ENCODE data around the gene RAB29.
A peak's percentile ranks its signal among the peaks of the same experiment; 100 is the strongest.

Gene RAB29

DNA sequence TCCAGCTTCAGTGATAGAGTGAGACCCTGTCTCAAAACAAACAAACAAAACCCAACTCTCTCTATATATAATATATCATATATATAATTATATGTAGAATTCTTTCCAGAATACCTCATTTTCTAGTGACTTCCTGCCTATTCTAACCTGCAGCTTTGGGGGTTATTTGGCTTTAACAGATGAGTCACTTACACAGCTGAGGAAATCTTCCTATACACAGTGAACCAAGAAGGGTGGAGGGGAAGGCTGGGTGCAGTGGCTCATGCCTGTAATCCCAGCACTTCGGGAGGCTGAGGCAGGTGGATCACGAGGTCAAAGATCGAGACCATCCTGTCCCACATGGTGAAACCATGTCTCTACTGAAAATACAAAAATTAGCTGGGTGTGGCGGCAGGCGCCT, 9.2 kb downstream of the RAB29 start:
- DNase-seq (ENCODE audit: low read depth in 1 of 2, low spot score in 1 of 2), result no peak

DNA sequence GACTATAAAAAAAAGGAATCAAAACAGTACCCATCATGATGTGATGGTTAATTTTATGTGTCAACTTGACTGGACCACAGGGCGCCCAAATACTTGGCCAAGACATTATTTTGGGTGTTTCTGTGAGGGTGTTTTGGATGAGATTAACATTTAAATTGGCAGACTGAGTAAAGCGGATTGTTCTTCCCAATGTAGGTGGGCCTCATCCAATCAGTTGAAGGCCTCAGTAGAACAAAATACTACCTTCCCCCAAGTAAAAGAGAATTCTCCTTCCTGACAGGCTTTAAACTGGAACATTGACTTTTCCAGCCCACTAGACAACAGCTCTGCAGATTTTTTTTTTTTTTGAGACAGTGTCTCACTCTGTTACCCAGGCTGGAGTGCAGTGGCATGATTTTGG, 10.7 kb downstream of the RAB29 start:
- no peak for DNase-seq (ENCODE audit: low read depth in 1 of 2, low spot score in 1 of 2)

DNA sequence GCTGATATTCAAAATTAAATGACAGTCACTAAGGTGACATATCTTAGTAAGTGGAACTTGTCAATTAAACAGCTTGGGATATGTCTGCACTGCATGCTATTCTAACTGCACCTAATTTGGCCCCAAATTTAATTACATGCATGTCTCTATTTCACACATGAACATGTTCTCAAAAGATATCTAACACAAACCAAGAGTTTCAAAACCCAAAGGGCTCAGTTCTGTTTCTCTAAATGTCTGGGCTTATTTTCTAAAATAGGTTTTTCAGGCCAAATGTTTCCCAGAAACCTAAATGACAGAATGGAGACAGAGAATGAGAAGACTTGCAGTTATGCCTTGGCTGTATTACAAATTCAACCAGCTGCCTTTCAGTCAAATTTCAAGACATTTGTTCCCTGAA, 11.3 kb downstream of the RAB29 start:
- DNase-seq (ENCODE audit: low read depth in 1 of 2, low spot score in 1 of 2), result no peak

GRCh38 chr1:205760606-205761005, 14.7 kb downstream of the RAB29 start:
- no peak for DNase-seq (ENCODE audit: low read depth in 1 of 2, low spot score in 1 of 2)

GRCh38 chr1:205756552-205756951, 18.7 kb downstream of the RAB29 start:
- no peak for DNase-seq (ENCODE audit: low read depth in 1 of 2, low spot score in 1 of 2)

- no peak for DNase-seq (ENCODE audit: low read depth in 1 of 2, low spot score in 1 of 2)
Observed at GRCh38 chr1:205754857-205755256, 20.4 kb downstream of the RAB29 start.

GRCh38 chr1:205751036-205751651, 24.1 kb downstream of the RAB29 start:
- DNase-seq (ENCODE audit: low read depth in 1 of 2, low spot score in 1 of 2), result no peak

GRCh38 chr1:205750138-205751035, 24.9 kb downstream of the RAB29 start, which contains the start of gene NUCKS1:
Gene NUCKS1 (minus strand): TSS chr1:205750182. CDS start chr1:205749973, 209 bp downstream.
- peak; percentile 82 to 97 for DNase-seq (ENCODE audit: low read depth in 1 of 2, low spot score in 1 of 2)

GRCh38 chr1:205749234-205750137, 25.8 kb downstream of the RAB29 start:
- DNase-seq (ENCODE audit: low read depth in 1 of 2, low spot score in 1 of 2), result peak; percentile 90 to 93

DNA sequence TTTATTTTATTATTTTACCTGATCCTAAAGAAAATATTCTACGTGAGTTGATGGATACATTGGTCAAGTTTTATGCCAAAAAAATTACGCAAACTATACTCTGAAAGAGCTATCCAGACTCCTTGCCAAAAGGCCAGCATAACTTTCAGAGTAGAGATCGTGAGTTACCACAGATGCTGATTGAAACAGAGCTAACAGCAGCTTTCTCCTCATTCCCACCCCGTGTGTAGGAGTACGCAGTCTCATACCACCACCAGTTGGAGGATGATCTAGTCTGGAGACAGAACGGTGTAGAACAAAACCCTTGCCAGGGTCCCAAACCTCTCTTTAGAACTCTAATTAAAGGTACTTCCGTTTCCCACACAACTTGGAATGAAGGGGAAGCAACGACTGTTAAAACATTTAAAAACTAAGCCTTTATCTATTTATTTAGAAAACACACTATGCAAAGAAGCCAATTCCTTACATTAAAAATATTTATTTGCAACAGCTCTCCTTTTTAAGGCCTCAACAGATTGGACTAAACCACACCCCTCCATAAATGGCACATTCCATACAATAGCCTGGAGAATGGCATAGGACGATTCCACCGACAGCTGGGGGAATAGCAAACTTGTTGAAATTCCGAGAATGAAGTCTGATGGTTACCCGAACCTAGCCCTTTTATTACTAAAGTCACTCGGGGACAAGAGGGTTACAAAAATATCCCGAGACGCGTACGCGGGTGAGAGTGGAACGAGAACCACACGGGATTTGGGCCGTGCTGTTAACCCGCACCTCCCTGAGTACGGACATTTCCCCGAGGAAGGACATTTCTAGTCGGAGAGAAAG, 26.7 kb downstream of the RAB29 start:
- DNase-seq (ENCODE audit: low read depth in 1 of 2, low spot score in 1 of 2), result peak in 1 of 2 donors; percentile 27

DNA sequence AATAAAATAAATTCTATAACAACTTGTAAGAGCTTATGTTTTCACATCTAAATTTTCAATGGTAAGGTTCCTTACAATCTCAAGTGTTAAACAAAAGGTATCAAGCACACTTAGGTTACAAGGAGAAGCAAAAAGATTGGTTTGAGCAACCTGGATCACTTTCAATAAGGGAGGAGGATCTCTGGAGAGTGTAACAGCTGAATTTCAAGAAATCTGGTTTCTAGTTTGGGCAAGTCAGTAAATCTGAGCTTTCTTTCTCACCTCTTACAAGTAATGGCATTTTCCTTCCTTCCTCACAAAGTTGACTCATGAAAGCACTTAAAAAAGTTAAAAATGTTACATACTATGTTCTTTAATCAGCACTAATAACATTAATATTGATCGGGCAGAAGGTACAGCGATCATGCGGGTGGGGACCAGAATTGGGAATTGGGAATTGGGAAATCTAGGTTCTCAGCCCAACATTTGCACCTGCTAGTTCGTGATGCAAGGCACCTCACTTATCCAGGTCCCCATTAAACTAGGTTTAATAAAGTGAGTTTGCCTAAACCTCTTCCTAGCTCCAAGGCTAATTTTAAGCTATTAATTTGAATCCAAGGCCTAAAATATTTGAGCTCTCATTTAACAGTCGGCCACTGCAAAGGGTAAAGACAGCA, 28.4 kb downstream of the RAB29 start:
- DNase-seq (ENCODE audit: low read depth in 1 of 2, low spot score in 1 of 2), result no peak

DNA sequence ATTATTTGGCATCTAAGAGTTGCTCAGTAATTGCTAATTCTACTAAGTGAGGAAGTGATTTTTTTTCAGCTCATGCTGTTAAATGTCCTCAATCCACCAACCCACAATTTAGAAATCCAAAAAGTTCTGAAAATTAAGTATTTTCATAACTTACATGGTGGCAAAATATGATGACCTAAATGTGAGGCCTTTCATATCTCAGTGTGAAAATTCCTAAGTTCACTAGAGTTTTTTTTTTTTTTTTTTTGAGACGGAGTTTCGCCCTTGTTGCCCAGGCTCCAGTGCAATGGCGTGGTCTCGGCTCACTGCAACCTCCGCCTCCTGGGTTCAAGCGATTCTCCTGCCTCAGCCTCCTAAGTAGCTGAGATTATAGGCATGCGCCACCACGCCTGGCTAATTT, 30.9 kb downstream of the RAB29 start:
- no peak for DNase-seq (ENCODE audit: low read depth in 1 of 2, low spot score in 1 of 2)

DNA sequence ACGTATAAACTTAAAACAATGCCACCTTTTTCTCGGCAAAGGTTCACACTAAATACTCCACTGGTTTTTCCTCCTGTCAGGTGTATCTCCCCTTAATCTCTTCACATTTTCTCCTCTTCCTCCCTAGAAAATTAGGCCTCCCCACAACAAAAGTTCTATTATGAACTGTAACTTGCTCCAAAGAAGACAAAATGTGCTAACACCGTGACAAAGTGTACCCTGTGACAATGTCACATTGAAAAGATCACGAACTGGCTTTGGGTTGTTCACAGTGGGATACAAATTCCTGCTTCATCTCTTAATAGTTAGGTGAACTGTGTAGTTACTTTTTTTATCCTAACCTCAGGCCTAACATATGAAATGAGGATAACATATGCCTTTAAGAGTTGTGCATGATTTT, 31.3 kb downstream of the RAB29 start:
- DNase-seq (ENCODE audit: low read depth in 1 of 2, low spot score in 1 of 2), result no peak

DNA sequence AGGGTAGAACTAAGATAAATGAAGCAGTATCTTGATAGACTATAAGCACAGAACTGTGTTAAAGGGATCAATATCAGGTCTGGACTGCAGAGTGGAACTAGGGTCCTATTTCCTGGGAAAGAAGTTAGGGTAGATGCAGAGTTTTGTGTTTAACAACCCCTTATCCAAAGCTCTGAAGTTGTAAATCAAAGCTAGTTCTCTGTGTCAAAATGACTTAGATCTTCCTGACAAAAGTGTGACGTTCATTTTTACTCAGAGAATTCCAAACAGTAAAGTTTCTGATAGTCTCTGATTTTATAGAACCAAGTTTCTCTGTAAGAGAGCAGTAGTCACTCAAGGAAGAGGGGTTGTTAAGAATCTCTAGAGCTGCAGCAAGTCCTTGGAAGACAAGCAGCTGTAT, 33.6 kb downstream of the RAB29 start:
- DNase-seq (ENCODE audit: low read depth in 1 of 2, low spot score in 1 of 2), result no peak

- no peak for DNase-seq (ENCODE audit: low read depth in 1 of 2, low spot score in 1 of 2)
Observed at GRCh38 chr1:205739348-205740160, 35.7 kb downstream of the RAB29 start.

DNA sequence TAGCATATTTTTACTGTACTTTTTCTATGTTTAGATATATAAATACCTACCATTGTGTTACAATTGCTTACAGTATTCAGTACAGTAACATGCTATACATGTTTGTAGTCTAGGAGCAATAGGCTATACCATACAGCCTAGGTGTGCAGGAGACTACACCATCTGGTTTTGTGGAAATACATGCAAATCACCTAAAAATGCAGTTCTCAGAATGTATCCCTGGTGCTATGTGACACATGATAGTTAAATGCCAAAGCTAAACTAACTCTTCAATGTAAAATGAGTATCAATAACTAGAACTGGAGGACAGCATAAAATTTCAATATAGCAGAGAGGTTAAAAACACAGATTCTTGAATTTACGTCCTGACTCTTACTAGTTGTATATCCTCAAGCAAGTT, 40.1 kb downstream of the RAB29 start:
- no peak for DNase-seq (ENCODE audit: low read depth in 1 of 2, low spot score in 1 of 2)

DNA sequence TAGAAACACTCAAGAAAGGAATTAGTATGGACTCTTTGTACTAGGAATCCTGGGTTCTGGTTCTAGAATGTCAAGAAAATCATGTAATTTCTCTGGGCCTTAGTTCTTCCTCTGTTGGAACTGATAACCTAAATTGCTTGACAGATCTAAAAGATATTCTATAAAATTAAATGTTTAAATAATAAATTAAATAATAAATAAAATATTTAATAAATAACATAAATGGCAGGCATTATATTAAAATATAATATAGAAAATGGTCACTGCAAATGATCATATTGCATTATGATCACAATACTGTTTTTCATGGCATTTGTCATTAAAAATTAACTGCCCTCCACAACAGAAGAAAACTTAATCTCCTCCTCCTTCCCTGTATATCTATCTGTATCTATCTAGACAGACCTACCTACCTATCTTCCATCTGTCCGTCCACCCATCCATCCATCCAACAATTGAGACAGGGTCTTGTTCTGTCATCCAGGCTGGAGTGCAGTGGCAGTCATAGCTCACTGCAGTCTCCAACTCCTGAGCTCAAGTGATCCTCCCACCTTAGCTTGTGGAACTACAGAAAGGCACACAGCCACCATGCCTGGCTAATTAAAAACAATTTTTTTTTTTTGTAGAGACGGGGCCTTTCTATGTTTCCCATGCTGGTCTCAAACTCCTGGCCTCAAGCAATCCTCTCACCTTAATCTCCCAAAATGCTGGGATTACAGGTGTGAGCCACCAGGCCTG, 41.7 kb downstream of the RAB29 start:
- no peak for DNase-seq (ENCODE audit: low read depth in 1 of 2, low spot score in 1 of 2)

GRCh38 chr1:205729945-205730610, 45.2 kb downstream of the RAB29 start:
- DNase-seq (ENCODE audit: low read depth in 1 of 2, low spot score in 1 of 2), result no peak
